Osteoblast (primary cell): ENCODE data around the gene NMT2. TPM values are rescaled to one million over a fixed set of nuclear protein-coding genes. Genes with fewer than 3 reads are reported as not detected.

Experiments used
- DNase-seq: peaks from one replicate; pipeline ENCODE4 v3.0.0; 2011; ENCODE audit warnings: low spot score, mixed read lengths; ENCODE audit not compliant: insufficient read length; ENCODE audit errors: missing footprints
- H2AFZ ChIP-seq: 2 replicates; pipeline ENCODE4 v1.6.0; 2011; ENCODE audit warnings: mild to moderate bottlenecking, low read length
- H3K27ac ChIP-seq: 2 replicates; pipeline ENCODE4 v1.5.1; 2011; ENCODE audit warnings: mild to moderate bottlenecking, low read depth, low read length, moderate library complexity
- H3K27me3 ChIP-seq: 2 replicates; pipeline ENCODE4 v1.6.0; 2012; ENCODE audit warnings: mild to moderate bottlenecking, control low read depth, inconsistent platforms, low read length, moderate library complexity; ENCODE audit not compliant: insufficient read depth
- H3K36me3 ChIP-seq: 2 replicates; pipeline ENCODE4 v1.5.1; 2011; ENCODE audit warnings: mild to moderate bottlenecking, low read length, control low read depth, moderate library complexity; ENCODE audit not compliant: insufficient read depth
- H3K4me1 ChIP-seq: 2 replicates; pipeline ENCODE4 v1.5.1; 2011; ENCODE audit warnings: mild to moderate bottlenecking, low read length, control low read depth, moderate library complexity; ENCODE audit not compliant: insufficient read depth
- H3K4me2 ChIP-seq: 2 replicates; pipeline ENCODE4 v1.6.0; 2011; ENCODE audit warnings: mild to moderate bottlenecking, low read length; ENCODE audit not compliant: insufficient read depth
- H3K4me3 ChIP-seq: fragments of 200-600 bp; sonication (generic); 3 replicates; pipeline ENCODE4 v1.5.1; 2012; ENCODE audit warnings: mild to moderate bottlenecking, low read length, inconsistent platforms; ENCODE audit not compliant: insufficient read depth
- H3K79me2 ChIP-seq: 2 replicates; pipeline ENCODE4 v1.6.0; 2012; ENCODE audit warnings: mild to moderate bottlenecking, low read length, control low read depth, inconsistent platforms; ENCODE audit not compliant: insufficient read depth
- H3K9me3 ChIP-seq: 2 replicates; pipeline ENCODE4 v1.5.1; 2011; ENCODE audit warnings: low read depth, low read length, control low read depth
- H4K20me1 ChIP-seq: 2 replicates; pipeline ENCODE4 v1.6.0; 2012; ENCODE audit warnings: mild to moderate bottlenecking, low read length, control low read depth; ENCODE audit not compliant: insufficient read depth
- small RNA-seq: library from RNA; depleted of rRNA; stranded (forward); fragments of <200 nt; gene quantifications from one replicate; pipeline ENCODE3, GENCODE V24; 2012
- total RNA-seq: library from RNA; depleted of rRNA; stranded (reverse); fragments of >200 nt; gene quantifications from 2 replicates; pipeline ENCODE4 v1.2.3, GENCODE V29; 2012
- TF ChIP-seq, protein P1 (sequence below): IDR thresholded peaks from 2 replicates; pipeline ENCODE4 v1.5.1; 2011; ENCODE audit warnings: mild to moderate bottlenecking, low read depth, low read length, moderate library complexity; ENCODE audit errors: extremely low read depth

The NMT2 gene
- total RNA-seq, 1 donor, result 43.8 TPM

DNA sequence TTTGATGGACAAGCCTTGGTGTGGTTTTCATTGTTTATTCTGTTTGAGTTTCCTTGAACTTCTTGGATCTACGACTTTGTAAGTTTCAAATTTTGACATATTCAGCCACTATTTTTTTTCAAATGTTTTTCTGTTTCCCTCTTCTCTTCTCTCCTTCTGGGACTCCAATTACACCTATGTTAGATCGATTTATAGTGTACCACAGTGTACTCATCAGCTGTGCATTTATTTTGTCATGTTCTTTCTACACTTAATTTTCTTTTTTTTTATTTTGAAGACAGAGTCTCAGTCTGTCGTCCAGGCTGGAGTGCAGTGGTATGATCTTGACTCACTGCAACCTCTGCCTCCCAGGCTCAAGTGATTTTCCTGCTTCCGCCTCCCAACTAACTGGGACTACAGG is 108.6 kb downstream of the NMT2 start:
- H3K9me3 ChIP-seq, result no peaks in the 10 kb centered on the region
- H3K36me3 ChIP-seq, result no peaks in the 10 kb centered on the region
- TF ChIP-seq, protein P1, sequence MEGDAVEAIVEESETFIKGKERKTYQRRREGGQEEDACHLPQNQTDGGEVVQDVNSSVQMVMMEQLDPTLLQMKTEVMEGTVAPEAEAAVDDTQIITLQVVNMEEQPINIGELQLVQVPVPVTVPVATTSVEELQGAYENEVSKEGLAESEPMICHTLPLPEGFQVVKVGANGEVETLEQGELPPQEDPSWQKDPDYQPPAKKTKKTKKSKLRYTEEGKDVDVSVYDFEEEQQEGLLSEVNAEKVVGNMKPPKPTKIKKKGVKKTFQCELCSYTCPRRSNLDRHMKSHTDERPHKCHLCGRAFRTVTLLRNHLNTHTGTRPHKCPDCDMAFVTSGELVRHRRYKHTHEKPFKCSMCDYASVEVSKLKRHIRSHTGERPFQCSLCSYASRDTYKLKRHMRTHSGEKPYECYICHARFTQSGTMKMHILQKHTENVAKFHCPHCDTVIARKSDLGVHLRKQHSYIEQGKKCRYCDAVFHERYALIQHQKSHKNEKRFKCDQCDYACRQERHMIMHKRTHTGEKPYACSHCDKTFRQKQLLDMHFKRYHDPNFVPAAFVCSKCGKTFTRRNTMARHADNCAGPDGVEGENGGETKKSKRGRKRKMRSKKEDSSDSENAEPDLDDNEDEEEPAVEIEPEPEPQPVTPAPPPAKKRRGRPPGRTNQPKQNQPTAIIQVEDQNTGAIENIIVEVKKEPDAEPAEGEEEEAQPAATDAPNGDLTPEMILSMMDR, result no peak
- H3K4me3 ChIP-seq, result no peak overlapping the region
- H3K79me2 ChIP-seq, result no peaks in the 10 kb centered on the region
- DNase-seq, result no peak
- H3K27me3 ChIP-seq, result no peaks in the 10 kb centered on the region
- H4K20me1 ChIP-seq, result no peaks in the 10 kb centered on the region
- H3K4me2 ChIP-seq, result no peak overlapping the region
- H2AFZ ChIP-seq, result no peak overlapping the region
- H3K27ac ChIP-seq, result no peak overlapping the region
- H3K4me1 ChIP-seq, result no peaks in the 10 kb centered on the region

DNA sequence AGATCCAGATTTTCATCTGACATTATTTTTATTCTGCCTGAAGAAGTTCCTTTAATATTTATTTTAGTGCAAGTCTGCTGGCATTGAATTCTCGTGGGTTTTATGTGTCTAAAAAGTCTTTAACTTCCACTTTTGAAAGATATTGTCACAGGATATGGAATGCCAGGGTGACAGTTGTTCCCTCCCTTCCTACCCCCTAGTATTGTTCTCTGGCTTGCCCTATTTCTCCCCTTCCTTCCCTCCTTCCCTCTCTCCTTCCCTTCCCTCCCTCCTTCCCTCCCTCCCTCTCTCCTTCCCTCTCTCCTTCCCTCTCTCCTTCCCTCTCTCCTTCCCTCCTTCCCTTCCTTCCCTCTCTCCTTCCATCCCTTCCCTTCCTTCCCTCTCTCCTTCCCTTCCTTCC is 109.8 kb downstream of the NMT2 start:
- H4K20me1 ChIP-seq, result no peaks in the 10 kb centered on the region
- no peaks in the 10 kb centered on the region for H3K4me1 ChIP-seq
- no peak for DNase-seq
- no peak overlapping the region for H3K27ac ChIP-seq
- no peaks in the 10 kb centered on the region for H3K79me2 ChIP-seq
- H3K9me3 ChIP-seq, result no peaks in the 10 kb centered on the region
- no peak overlapping the region for H2AFZ ChIP-seq
- H3K36me3 ChIP-seq, result no peaks in the 10 kb centered on the region
- TF ChIP-seq, protein P1, result no peak
- no peak overlapping the region for H3K4me2 ChIP-seq
- H3K4me3 ChIP-seq, result no peak overlapping the region
- no peaks in the 10 kb centered on the region for H3K27me3 ChIP-seq

Small RNA genes lying within 50 kb of the gene (small RNA-seq; reads per million reads assigned to genes)
- not detected for gene AL590365.1

Other genes with a start within 250 kb of the NMT2 start
- gene DCLRE1C, start 214.6 kb downstream of the NMT2 start, total RNA-seq, result 16.3 and 17.7 TPM in 2 replicates
- gene MEIG1, start 209.3 kb downstream of the NMT2 start, total RNA-seq, result 1.2 TPM in 1 of 2 replicates, not detected in the other
- gene OLAH, start 124.8 kb downstream of the NMT2 start, total RNA-seq, result not detected in 2 replicates
- gene ACBD7, start 79.9 kb downstream of the NMT2 start, total RNA-seq, result 0.72 and 0.88 TPM in 2 replicates
- gene RPP38, start 71.3 kb downstream of the NMT2 start, total RNA-seq, result 13.8 and 16.6 TPM in 2 replicates
- gene FAM171A1, start 202.6 kb upstream of the NMT2 start, total RNA-seq, result 25.0 and 28.9 TPM in 2 replicates